Fibroblast of mammary gland (primary cell): ENCODE data around the gene TCOF1.

Experiments used
- DNase-seq: peaks from one replicate; pipeline ENCODE4 v3.0.0-alpha.2; 2010; ENCODE audit warnings: low read depth
- H3K4me3 ChIP-seq: 2 replicates; pipeline ENCODE4 v1.5.1; 2011; ENCODE audit warnings: low read depth, mild to moderate bottlenecking, low read length, moderate library complexity; ENCODE audit not compliant: control insufficient read depth
- CTCF ChIP-seq: conservative IDR thresholded peaks from 2 replicates; pipeline ENCODE4 v1.5.1; 2011; ENCODE audit warnings: low read depth, low read length, inconsistent platforms; ENCODE audit not compliant: control insufficient read depth, insufficient read depth

The TCOF1 gene

GRCh38 chr5:150313501-150313900, 44.0 kb upstream of the TCOF1 start:
- no peak for DNase-seq
- TF ChIP-seq CTCF: no peak
- no peak overlapping the region for H3K4me3 ChIP-seq

DNA sequence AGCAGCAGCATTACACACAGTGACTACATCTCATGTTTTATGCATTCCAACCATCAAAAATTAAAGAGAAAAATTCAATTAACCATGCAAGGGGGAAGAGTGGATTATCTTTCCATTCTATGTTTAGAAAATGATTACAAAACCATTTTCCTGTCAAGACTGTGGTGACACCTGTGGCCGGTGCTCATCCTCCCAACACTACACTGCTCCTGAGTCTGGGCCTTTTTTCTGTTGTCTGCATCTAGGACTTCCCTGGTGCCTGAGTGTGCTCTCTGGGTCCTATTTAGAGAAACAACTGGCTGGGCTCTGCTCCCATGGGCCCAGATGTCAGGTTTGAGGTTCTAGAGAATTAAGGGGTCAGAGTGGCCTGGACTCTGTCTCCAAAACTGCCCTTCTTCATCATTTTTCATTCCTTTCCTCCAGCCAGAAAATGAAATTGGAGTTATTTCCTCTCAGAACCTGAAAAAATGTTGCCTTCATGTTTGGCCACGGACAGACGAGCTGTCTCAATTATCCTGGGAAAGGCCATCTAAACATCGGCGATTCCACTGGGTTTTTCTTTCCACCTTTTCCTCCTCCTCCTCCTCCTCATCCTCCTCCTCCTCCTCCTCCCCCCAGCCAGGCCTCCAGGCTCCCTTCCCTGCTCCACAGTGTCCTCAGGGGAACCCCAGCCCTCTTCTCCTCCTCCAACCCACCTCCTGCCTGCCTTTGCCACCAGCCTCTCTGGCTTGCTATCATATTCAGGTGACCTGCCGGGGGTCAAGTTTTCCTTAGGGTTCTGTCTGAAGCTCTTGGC, 43.4 kb upstream of the TCOF1 start:
- H3K4me3 ChIP-seq: no peak overlapping the region
- no peak for DNase-seq
- no peak for TF ChIP-seq CTCF

- no peak for DNase-seq
- no peak overlapping the region for H3K4me3 ChIP-seq
- no peak for TF ChIP-seq CTCF
Measured at GRCh38 chr5:150315245-150315644, 42.3 kb upstream of the TCOF1 start.

DNA sequence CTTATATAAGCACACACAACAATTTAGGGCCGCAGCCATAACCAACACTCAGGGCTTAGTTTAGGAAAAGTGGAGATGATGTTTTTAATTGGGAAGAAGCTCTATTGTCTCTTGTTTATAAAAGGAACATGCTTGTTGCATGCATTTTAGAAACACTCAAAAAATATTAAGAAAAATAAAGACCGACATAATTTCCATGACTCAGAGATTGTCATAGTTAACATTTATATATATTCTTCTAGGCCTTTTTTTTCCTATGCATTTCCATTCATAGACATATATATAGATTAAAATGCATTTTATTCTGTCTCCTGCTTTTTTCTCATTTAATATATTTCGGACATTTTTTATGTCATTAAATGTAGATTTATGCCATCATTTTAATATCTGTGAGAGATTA, 41.2 kb upstream of the TCOF1 start:
- no peak for TF ChIP-seq CTCF
- no peak overlapping the region for H3K4me3 ChIP-seq
- no peak for DNase-seq

GRCh38 chr5:150317048-150318003, 40.2 kb upstream of the TCOF1 start:
- DNase-seq: peak; percentile 99
- no peak for TF ChIP-seq CTCF

GRCh38 chr5:150318613-150319483, 38.6 kb upstream of the TCOF1 start:
- DNase-seq: no peak
- no peak for TF ChIP-seq CTCF

More at GRCh38 chr5:150317048-150318003, 40.2 kb upstream of the TCOF1 start:
- H3K4me3 ChIP-seq: no peak overlapping the region

More at GRCh38 chr5:150318613-150319483, 38.6 kb upstream of the TCOF1 start:
- H3K4me3 ChIP-seq: no peak overlapping the region
